ENCODE measurements around the gene INTS3. TPM values are rescaled to one million over a fixed set of nuclear protein-coding genes. Genes with fewer than 3 reads are reported as not detected.

Gene INTS3
- total and polyA plus RNA-seq, 9 of the 15 experiments (the other 6 are each of a cell fraction or from before 2014, with no cell fraction given): 6.3 to 24.1 (median 14.3) TPM

DNA sequence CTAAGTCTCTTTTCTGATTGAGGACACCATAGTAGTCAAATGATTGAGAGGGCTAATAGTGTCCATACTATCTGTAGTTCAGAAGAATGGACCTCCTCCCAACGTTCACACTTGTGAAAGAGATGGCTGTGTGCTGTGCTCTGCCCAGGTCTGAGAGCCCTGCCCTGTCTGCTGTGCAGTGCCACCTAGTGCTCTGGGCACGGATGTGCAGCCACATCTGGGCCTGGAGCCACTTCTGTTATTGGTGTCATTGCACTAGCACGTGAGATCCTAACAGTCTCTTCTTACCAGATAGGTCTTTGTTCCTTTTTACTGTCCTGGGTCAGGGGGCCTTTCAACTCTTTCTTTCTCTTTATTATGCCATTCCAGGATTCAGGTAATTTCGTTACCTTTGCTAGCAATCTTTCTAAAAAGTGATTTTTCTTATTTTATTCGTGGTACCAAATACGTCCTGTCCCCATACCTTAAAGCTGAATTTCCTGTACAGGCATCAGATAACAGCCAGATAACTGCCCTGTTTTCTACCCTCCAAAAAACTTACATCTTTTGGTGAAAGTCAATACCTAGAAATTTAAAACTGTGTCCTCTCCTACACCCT lies 21.7 kb downstream of the INTS3 start (continued):
- TF ChIP-seq, protein P1, sequence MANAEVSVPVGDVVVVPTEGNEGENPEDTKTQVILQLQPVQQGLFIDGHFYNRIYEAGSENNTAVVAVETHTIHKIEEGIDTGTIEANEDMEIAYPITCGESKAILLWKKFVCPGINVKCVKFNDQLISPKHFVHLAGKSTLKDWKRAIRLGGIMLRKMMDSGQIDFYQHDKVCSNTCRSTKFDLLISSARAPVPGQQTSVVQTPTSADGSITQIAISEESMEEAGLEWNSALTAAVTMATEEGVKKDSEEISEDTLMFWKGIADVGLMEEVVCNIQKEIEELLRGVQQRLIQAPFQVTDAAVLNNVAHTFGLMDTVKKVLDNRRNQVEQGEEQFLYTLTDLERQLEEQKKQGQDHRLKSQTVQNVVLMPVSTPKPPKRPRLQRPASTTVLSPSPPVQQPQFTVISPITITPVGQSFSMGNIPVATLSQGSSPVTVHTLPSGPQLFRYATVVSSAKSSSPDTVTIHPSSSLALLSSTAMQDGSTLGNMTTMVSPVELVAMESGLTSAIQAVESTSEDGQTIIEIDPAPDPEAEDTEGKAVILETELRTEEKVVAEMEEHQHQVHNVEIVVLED (CRISPR knock-in tag; IDR thresholded peaks at IDR 0.05): no peak
- TF ChIP-seq, protein P2, sequence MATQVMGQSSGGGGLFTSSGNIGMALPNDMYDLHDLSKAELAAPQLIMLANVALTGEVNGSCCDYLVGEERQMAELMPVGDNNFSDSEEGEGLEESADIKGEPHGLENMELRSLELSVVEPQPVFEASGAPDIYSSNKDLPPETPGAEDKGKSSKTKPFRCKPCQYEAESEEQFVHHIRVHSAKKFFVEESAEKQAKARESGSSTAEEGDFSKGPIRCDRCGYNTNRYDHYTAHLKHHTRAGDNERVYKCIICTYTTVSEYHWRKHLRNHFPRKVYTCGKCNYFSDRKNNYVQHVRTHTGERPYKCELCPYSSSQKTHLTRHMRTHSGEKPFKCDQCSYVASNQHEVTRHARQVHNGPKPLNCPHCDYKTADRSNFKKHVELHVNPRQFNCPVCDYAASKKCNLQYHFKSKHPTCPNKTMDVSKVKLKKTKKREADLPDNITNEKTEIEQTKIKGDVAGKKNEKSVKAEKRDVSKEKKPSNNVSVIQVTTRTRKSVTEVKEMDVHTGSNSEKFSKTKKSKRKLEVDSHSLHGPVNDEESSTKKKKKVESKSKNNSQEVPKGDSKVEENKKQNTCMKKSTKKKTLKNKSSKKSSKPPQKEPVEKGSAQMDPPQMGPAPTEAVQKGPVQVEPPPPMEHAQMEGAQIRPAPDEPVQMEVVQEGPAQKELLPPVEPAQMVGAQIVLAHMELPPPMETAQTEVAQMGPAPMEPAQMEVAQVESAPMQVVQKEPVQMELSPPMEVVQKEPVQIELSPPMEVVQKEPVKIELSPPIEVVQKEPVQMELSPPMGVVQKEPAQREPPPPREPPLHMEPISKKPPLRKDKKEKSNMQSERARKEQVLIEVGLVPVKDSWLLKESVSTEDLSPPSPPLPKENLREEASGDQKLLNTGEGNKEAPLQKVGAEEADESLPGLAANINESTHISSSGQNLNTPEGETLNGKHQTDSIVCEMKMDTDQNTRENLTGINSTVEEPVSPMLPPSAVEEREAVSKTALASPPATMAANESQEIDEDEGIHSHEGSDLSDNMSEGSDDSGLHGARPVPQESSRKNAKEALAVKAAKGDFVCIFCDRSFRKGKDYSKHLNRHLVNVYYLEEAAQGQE (IDR thresholded peaks at IDR 0.05; ENCODE audit: borderline replicate concordance): peak; percentile 85
- TF ChIP-seq, protein P2 (CRISPR knock-in tag; IDR thresholded peaks at IDR 0.05; ENCODE audit: low read depth): no peak
- TF ChIP-seq, protein P3, sequence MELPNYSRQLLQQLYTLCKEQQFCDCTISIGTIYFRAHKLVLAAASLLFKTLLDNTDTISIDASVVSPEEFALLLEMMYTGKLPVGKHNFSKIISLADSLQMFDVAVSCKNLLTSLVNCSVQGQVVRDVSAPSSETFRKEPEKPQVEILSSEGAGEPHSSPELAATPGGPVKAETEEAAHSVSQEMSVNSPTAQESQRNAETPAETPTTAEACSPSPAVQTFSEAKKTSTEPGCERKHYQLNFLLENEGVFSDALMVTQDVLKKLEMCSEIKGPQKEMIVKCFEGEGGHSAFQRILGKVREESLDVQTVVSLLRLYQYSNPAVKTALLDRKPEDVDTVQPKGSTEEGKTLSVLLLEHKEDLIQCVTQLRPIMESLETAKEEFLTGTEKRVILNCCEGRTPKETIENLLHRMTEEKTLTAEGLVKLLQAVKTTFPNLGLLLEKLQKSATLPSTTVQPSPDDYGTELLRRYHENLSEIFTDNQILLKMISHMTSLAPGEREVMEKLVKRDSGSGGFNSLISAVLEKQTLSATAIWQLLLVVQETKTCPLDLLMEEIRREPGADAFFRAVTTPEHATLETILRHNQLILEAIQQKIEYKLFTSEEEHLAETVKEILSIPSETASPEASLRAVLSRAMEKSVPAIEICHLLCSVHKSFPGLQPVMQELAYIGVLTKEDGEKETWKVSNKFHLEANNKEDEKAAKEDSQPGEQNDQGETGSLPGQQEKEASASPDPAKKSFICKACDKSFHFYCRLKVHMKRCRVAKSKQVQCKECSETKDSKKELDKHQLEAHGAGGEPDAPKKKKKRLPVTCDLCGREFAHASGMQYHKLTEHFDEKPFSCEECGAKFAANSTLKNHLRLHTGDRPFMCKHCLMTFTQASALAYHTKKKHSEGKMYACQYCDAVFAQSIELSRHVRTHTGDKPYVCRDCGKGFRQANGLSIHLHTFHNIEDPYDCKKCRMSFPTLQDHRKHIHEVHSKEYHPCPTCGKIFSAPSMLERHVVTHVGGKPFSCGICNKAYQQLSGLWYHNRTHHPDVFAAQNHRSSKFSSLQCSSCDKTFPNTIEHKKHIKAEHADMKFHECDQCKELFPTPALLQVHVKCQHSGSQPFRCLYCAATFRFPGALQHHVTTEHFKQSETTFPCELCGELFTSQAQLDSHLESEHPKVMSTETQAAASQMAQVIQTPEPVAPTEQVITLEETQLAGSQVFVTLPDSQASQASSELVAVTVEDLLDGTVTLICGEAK (IDR thresholded peaks at IDR 0.05): no peak
- TF ChIP-seq, protein P3 (CRISPR knock-in tag; IDR thresholded peaks at IDR 0.05): no peak

Data from K562 (cell line).